ENCODE measurements around the gene NINJ1. TPM values are rescaled to one million over a fixed set of nuclear protein-coding genes. Genes with fewer than 3 reads are reported as not detected.

Gene NINJ1
- total RNA-seq, 4 donors from 2014 or later, result 29.5 to 67.7 (median 38.5) TPM

GRCh38 chr9:93114984-93115335, 19.1 kb downstream of the NINJ1 start:
- H3K27ac ChIP-seq, result no peak overlapping the region
- WGBS, 2 donors (ENCODE audit: low coverage in 1 of 2), result 82% methylated on average over 5 of the region's 5 CpGs; no CpG with 5 or more reads in 1 of the 2 donors

GRCh38 chr9:93114169-93114983, 19.7 kb downstream of the NINJ1 start:
- intact Hi-C loops (cut with DNase I; ENCODE audit: low total_unique reads) (no loop called here), in situ Hi-C loops (cut with MboI; ENCODE audit: low pct_ligation_motif_present in 1 of 4, low pct_unique_long_range_greater_than_20kb in 1 of 4, low sequenced_read_pairs in 3 of 4) (no loop called here)
- 82% methylated on average over 17 of the region's 17 CpGs; no CpG with 5 or more reads in 1 of the 2 donors for WGBS, 2 donors (ENCODE audit: low coverage in 1 of 2)
- no peaks in the 10 kb centered on the region for H3K9me3 ChIP-seq
- H3K27ac ChIP-seq, result no peak overlapping the region
- peaks cover 0 to 15% (median 3%) of the 10 kb centered on the region in 4 donors for H3K36me3 ChIP-seq
- TF ChIP-seq POLR2A (IDR thresholded peaks at IDR 0.05), result no peak
- H3K4me3 ChIP-seq, result no peak overlapping the region
- DNase-seq, result no peak
- H3K27me3 ChIP-seq, result no peaks in the 10 kb centered on the region
- H3K4me1 ChIP-seq, result peaks cover 0 to 7% (median 2%) of the 10 kb centered on the region in 4 donors

More at GRCh38 chr9:93114984-93115335, 19.1 kb downstream of the NINJ1 start:
- intact Hi-C loops (cut with DNase I; ENCODE audit: low total_unique reads), result no loop called here
- H3K9me3 ChIP-seq, result no peaks in the 10 kb centered on the region
- TF ChIP-seq POLR2AphosphoS5 (IDR thresholded peaks at IDR 0.05), result no peak
- no peak for TF ChIP-seq EP300 (IDR thresholded peaks at IDR 0.05; ENCODE audit: low read depth)
- no peak for TF ChIP-seq POLR2A (IDR thresholded peaks at IDR 0.05)
- peaks cover 0 to 15% (median 3%) of the 10 kb centered on the region in 4 donors for H3K36me3 ChIP-seq
- H3K27me3 ChIP-seq, result no peaks in the 10 kb centered on the region
- no peak for DNase-seq
- in situ Hi-C loops (cut with MboI; ENCODE audit: low pct_ligation_motif_present in 1 of 4, low pct_unique_long_range_greater_than_20kb in 1 of 4, low sequenced_read_pairs in 3 of 4), result no loop called here
- peaks cover 3 to 12% (median 8%) of the 10 kb centered on the region in 4 donors for H3K4me1 ChIP-seq
- no peak overlapping the region for H3K4me3 ChIP-seq

- no peak overlapping the region for H3K27ac ChIP-seq
- H3K27me3 ChIP-seq, result no peaks in the 10 kb centered on the region
- peaks cover 0 to 7% (median 0%) of the 10 kb centered on the region in 4 donors for H3K4me1 ChIP-seq
- no peak overlapping the region for H3K4me3 ChIP-seq
- DNase-seq, result no peak
- WGBS, 2 donors (ENCODE audit: low coverage in 1 of 2), result 89 to 97% methylated on average over 10 to 13 of the region's 13 CpGs
- in situ Hi-C loops (cut with MboI; ENCODE audit: low pct_ligation_motif_present in 1 of 4, low pct_unique_long_range_greater_than_20kb in 1 of 4, low sequenced_read_pairs in 3 of 4) (no loop called here), intact Hi-C loops (cut with DNase I; ENCODE audit: low total_unique reads) (no loop called here)
- no peaks in the 10 kb centered on the region for H3K9me3 ChIP-seq
- peaks cover 0 to 15% (median 3%) of the 10 kb centered on the region in 4 donors for H3K36me3 ChIP-seq
- TF ChIP-seq POLR2AphosphoS5 (IDR thresholded peaks at IDR 0.05) (no peak), CTCF (IDR thresholded peaks at IDR 0.05) (no peak), EP300 (IDR thresholded peaks at IDR 0.05; ENCODE audit: low read depth) (no peak), POLR2A (IDR thresholded peaks at IDR 0.05) (no peak)
These were observed 21.1 kb downstream of the NINJ1 start for GRCh38 chr9:93112864-93113389.

- no peaks in the 10 kb centered on the region for H3K9me3 ChIP-seq
- TF ChIP-seq POLR2A (IDR thresholded peaks at IDR 0.05) (no peak), EP300 (IDR thresholded peaks at IDR 0.05; ENCODE audit: low read depth) (no peak), POLR2AphosphoS5 (IDR thresholded peaks at IDR 0.05) (no peak), CTCF (IDR thresholded peaks at IDR 0.05) (no peak)
- intact Hi-C loops (cut with DNase I; ENCODE audit: low total_unique reads) (no loop called here), in situ Hi-C loops (cut with MboI; ENCODE audit: low pct_ligation_motif_present in 1 of 4, low pct_unique_long_range_greater_than_20kb in 1 of 4, low sequenced_read_pairs in 3 of 4) (no loop called here)
- H3K4me1 ChIP-seq, result peaks cover 0 to 7% (median 0%) of the 10 kb centered on the region in 4 donors
- no peaks in the 10 kb centered on the region for H3K27me3 ChIP-seq
- peaks cover 0 to 15% (median 3%) of the 10 kb centered on the region in 4 donors for H3K36me3 ChIP-seq
- 83% methylated on average over 14 of the region's 15 CpGs; no CpG with 5 or more reads in 1 of the 2 donors for WGBS, 2 donors (ENCODE audit: low coverage in 1 of 2)
- no peak overlapping the region for H3K27ac ChIP-seq
- DNase-seq, result no peak
- H3K4me3 ChIP-seq, result no peak overlapping the region
These were observed 21.8 kb downstream of the NINJ1 start for GRCh38 chr9:93112116-93112863.
